OCI-LY7 (cell line): Measurements from ENCODE around the gene CDC5L.

ENCODE experiments used
- EZH2phosphoT487 ChIP-seq: fragments of 200-600 bp; sonication (generic); IDR thresholded peaks from 2 replicates; pipeline ENCODE4 v1.6.1; 2018; ENCODE audit warnings: low read depth, borderline replicate concordance, mild to moderate bottlenecking, mixed run types, antibody characterized with exemption, low read length, moderate library complexity, mixed read lengths
- TF ChIP-seq, protein P1 (sequence below): fragments of 200-600 bp; sonication (generic); conservative IDR thresholded peaks from 2 replicates; pipeline ENCODE4 v1.5.1; 2014; ENCODE audit warnings: mild to moderate bottlenecking, antibody characterized with exemption, low read length, moderate library complexity, mixed read lengths

DNA sequence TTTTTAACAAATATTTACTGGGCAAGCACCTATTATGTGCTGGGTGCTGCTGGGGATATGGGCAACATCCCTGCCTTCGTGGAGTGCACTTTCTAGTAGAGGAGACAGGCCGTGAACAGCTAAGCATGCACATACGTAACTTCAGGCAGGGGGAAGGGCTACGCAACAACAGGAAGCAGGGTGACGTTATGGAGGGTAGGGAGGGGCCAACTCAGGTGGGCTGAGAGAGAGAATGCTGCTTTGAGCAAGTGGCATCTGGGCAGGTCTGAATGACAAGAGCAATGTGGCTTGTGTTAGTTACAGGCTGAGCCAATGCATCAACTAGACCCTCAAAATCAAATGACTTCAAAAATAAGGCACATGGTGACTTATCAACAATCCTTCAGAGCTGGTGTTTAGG, 112.1 kb downstream of the CDC5L start:
- TF ChIP-seq, protein P1, sequence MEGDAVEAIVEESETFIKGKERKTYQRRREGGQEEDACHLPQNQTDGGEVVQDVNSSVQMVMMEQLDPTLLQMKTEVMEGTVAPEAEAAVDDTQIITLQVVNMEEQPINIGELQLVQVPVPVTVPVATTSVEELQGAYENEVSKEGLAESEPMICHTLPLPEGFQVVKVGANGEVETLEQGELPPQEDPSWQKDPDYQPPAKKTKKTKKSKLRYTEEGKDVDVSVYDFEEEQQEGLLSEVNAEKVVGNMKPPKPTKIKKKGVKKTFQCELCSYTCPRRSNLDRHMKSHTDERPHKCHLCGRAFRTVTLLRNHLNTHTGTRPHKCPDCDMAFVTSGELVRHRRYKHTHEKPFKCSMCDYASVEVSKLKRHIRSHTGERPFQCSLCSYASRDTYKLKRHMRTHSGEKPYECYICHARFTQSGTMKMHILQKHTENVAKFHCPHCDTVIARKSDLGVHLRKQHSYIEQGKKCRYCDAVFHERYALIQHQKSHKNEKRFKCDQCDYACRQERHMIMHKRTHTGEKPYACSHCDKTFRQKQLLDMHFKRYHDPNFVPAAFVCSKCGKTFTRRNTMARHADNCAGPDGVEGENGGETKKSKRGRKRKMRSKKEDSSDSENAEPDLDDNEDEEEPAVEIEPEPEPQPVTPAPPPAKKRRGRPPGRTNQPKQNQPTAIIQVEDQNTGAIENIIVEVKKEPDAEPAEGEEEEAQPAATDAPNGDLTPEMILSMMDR: no peak
- TF ChIP-seq EZH2phosphoT487: no peak
